Uterus (tissue), 2 donors: ENCODE measurements around the gene SUGP1.

Source experiments
- POLR2A ChIP-seq, 2 donors: fragments of 450-650 bp; IDR thresholded peaks; one replicate each; pipeline ENCODE4 v1.6.1; 2016; ENCODE audit warnings: antibody characterized with exemption in 2 of 2, mild to moderate bottlenecking in 1 of 2, moderate library complexity in 1 of 2
- TF ChIP-seq, protein P1 (sequence below), 4 experiments: fragments of 200-600 bp in 2 of 4; fragments of 450-650 bp in 2 of 4; sonication (generic) in 2 of 4; IDR thresholded peaks; one replicate each; pipeline ENCODE4 v1.5.1; 2016 to 2019; ENCODE audit warnings: antibody characterized with exemption in 4 of 4, mild to moderate bottlenecking in 2 of 4, moderate library complexity in 1 of 4

GRCh38 chr19:19279062-19279612, 41.2 kb downstream of the SUGP1 start:
- TF ChIP-seq, protein P1, sequence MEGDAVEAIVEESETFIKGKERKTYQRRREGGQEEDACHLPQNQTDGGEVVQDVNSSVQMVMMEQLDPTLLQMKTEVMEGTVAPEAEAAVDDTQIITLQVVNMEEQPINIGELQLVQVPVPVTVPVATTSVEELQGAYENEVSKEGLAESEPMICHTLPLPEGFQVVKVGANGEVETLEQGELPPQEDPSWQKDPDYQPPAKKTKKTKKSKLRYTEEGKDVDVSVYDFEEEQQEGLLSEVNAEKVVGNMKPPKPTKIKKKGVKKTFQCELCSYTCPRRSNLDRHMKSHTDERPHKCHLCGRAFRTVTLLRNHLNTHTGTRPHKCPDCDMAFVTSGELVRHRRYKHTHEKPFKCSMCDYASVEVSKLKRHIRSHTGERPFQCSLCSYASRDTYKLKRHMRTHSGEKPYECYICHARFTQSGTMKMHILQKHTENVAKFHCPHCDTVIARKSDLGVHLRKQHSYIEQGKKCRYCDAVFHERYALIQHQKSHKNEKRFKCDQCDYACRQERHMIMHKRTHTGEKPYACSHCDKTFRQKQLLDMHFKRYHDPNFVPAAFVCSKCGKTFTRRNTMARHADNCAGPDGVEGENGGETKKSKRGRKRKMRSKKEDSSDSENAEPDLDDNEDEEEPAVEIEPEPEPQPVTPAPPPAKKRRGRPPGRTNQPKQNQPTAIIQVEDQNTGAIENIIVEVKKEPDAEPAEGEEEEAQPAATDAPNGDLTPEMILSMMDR (IDR thresholded peaks at IDR 0.05): no peak
- no peak for TF ChIP-seq POLR2A (IDR thresholded peaks at IDR 0.05)
